Measurements from ENCODE around the gene ZSWIM5.

The ZSWIM5 gene

DNA sequence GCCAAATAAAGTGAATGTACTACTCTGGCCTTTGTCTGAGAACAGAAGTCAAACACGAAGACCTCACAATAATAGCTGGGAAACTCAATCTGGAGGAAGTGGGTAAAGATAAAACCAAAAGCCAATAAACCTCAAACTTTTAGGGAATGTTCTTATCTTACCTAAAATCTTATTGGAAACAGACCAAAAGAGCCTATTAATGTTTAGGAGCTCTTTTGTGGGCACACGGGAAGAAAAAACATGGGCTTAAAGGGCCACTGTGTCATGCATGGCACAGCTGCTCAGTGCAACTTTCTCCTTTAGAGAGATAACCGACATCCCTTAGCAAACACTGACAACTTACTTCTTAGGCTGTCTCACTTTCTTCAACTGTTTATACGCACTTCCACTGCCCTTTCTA lies 236.1 kb downstream of the ZSWIM5 start:
- H3K36me3 ChIP-seq (ENCODE audit: control insufficient read depth in 5 of 5, insufficient read depth in 5 of 5, low read length in 5 of 5), result peaks cover 5 to 28% (median 8%) of the 10 kb centered on the region in 5 donors
- H3K9ac ChIP-seq (ENCODE audit: low read length in 5 of 5), result no peak overlapping the region
- H3K4me3 ChIP-seq (ENCODE audit: low read depth in 1 of 5, low read length in 5 of 5), result no peak overlapping the region
- no peaks in the 10 kb centered on the region for H3K9me3 ChIP-seq (ENCODE audit: control insufficient read depth in 5 of 5, low read length in 5 of 5)
- H3K4me1 ChIP-seq (ENCODE audit: control insufficient read depth in 5 of 5, insufficient read depth in 5 of 5, low read length in 5 of 5), result peaks cover 0 to 6% (median 6%) of the 10 kb centered on the region in 5 donors
- no peaks in the 10 kb centered on the region for H3K27me3 ChIP-seq (ENCODE audit: control insufficient read depth in 5 of 5, insufficient read depth in 4 of 5, low read length in 5 of 5)
- no peak overlapping the region for H3K27ac ChIP-seq (ENCODE audit: low read depth, low read length)
